ENCODE data around the gene RASA3.
A peak's percentile ranks its signal among the peaks of the same experiment; 100 is the strongest.

The RASA3 gene

GRCh38 chr13:114061744-114062143 is 70.7 kb downstream of the RASA3 start:
- H3K9me3 ChIP-seq: no peaks in the 10 kb centered on the region
- no peak overlapping the region; the same call in 1 of the 2 replicates for H3K27ac ChIP-seq
- no peaks in the 10 kb centered on the region for H3K27me3 ChIP-seq
- peaks cover 87% of the 10 kb centered on the region for H4K20me1 ChIP-seq
- H3K36me3 ChIP-seq: peaks cover 15% of the 10 kb centered on the region; the same call in 1 of the 2 replicates
- H3K4me2 ChIP-seq: peak overlapping the region; percentile 84
- peaks cover 100% of the 10 kb centered on the region for H3K4me1 ChIP-seq
- H3K9ac ChIP-seq: no peak overlapping the region
- no peak for TF ChIP-seq Cebpa-rat (IDR thresholded peaks at IDR 0.05)
- H3K4me3 ChIP-seq: no peak overlapping the region

- H3K4me3 ChIP-seq: peak overlapping the region; percentile 37; the same call in 1 of the 2 replicates
- H3K9me3 ChIP-seq: no peaks in the 10 kb centered on the region
- TF ChIP-seq Cebpa-rat (IDR thresholded peaks at IDR 0.05): no peak
- H3K4me2 ChIP-seq: peak overlapping the region; percentile 90
- H3K27me3 ChIP-seq: no peaks in the 10 kb centered on the region
- H3K27ac ChIP-seq: peak overlapping the region; percentile 83
- H3K4me1 ChIP-seq: peaks cover 100% of the 10 kb centered on the region
- peaks cover 87% of the 10 kb centered on the region for H4K20me1 ChIP-seq
- H3K36me3 ChIP-seq: peaks cover 16% of the 10 kb centered on the region; the same call in 1 of the 2 replicates
- H3K9ac ChIP-seq: peak overlapping the region; percentile 25
Measured at GRCh38 chr13:114061047-114061446, 71.4 kb downstream of the RASA3 start.

- Histone ChIP-seq H3K27me3 (no peaks in the 10 kb centered on the region), H3K9ac (peak overlapping the region; percentile 25), H3K9me3 (no peaks in the 10 kb centered on the region), H3K36me3 (peaks cover 25% of the 10 kb centered on the region), H3K27ac (peak overlapping the region; percentile 83), H3K4me1 (peaks cover 100% of the 10 kb centered on the region), H4K20me1 (peaks cover 87% of the 10 kb centered on the region), H3K4me3 (peak overlapping the region; percentile 37; the same call in 1 of the 2 replicates), H3K4me2 (peak overlapping the region; percentile 90)
- TF ChIP-seq Cebpa-rat (IDR thresholded peaks at IDR 0.05): no peak
Measured at GRCh38 chr13:114059946-114060860, 72.2 kb downstream of the RASA3 start.

- Histone ChIP-seq H3K9ac (peak overlapping the region; percentile 14; the same call in 1 of the 2 replicates), H4K20me1 (peaks cover 87% of the 10 kb centered on the region), H3K27ac (peak overlapping the region; percentile 83), H3K36me3 (peaks cover 31% of the 10 kb centered on the region), H3K4me1 (peaks cover 100% of the 10 kb centered on the region), H3K4me3 (no peak overlapping the region), H3K4me2 (peak overlapping the region; percentile 90), H3K27me3 (no peaks in the 10 kb centered on the region), H3K9me3 (no peaks in the 10 kb centered on the region)
- no peak for TF ChIP-seq Cebpa-rat (IDR thresholded peaks at IDR 0.05)
Measured at GRCh38 chr13:114059428-114059827, 73.0 kb downstream of the RASA3 start.

- Histone ChIP-seq H4K20me1 (peaks cover 94% of the 10 kb centered on the region), H3K36me3 (peaks cover 31% of the 10 kb centered on the region), H3K9me3 (no peaks in the 10 kb centered on the region), H3K4me3 (no peak overlapping the region; the same call in 1 of the 2 replicates), H3K27ac (peak overlapping the region; percentile 61; the same call in 1 of the 2 replicates), H3K27me3 (no peaks in the 10 kb centered on the region), H3K4me2 (peak overlapping the region; percentile 90), H3K4me1 (peaks cover 100% of the 10 kb centered on the region), H3K9ac (0 out of 2 replicates have a peak overlapping the region, but pooled peaks have one; percentile 69)
- no peak for TF ChIP-seq Cebpa-rat (IDR thresholded peaks at IDR 0.05)
Measured at GRCh38 chr13:114058051-114058867, 74.2 kb downstream of the RASA3 start.

GRCh38 chr13:114057166-114058050 is 75.0 kb downstream of the RASA3 start:
- Histone ChIP-seq H3K4me1 (peaks cover 100% of the 10 kb centered on the region), H3K36me3 (peaks cover 31% of the 10 kb centered on the region), H3K27me3 (no peaks in the 10 kb centered on the region), H3K9ac (peak overlapping the region; percentile 69), H3K4me2 (peak overlapping the region; percentile 90), H3K27ac (peak overlapping the region; percentile 61), H3K9me3 (no peaks in the 10 kb centered on the region), H4K20me1 (peaks cover 98% of the 10 kb centered on the region), H3K4me3 (peak overlapping the region; percentile 43)
- TF ChIP-seq Cebpa-rat (IDR thresholded peaks at IDR 0.05): no peak

- Histone ChIP-seq H3K27ac (peak overlapping the region; percentile 61), H3K4me2 (peak overlapping the region; percentile 90), H3K36me3 (peaks cover 31% of the 10 kb centered on the region), H3K27me3 (no peaks in the 10 kb centered on the region), H3K9ac (peak overlapping the region; percentile 69), H3K4me1 (peaks cover 99% of the 10 kb centered on the region), H3K4me3 (peak overlapping the region; percentile 43), H3K9me3 (no peaks in the 10 kb centered on the region), H4K20me1 (peaks cover 98% of the 10 kb centered on the region)
- no peak for TF ChIP-seq Cebpa-rat (IDR thresholded peaks at IDR 0.05)
Measured at GRCh38 chr13:114056205-114057013, 76.0 kb downstream of the RASA3 start.

- peak overlapping the region; percentile 90 for H3K4me2 ChIP-seq
Measured at GRCh38 chr13:114055766-114056165, 76.7 kb downstream of the RASA3 start.

More at GRCh38 chr13:114055766-114056165, 76.7 kb downstream of the RASA3 start:
- peaks cover 37% of the 10 kb centered on the region for H3K36me3 ChIP-seq
- no peaks in the 10 kb centered on the region for H3K27me3 ChIP-seq
- no peaks in the 10 kb centered on the region for H3K9me3 ChIP-seq
- peak overlapping the region; percentile 69; the same call in 1 of the 2 replicates for H3K9ac ChIP-seq
- TF ChIP-seq Cebpa-rat (IDR thresholded peaks at IDR 0.05): no peak
- H3K27ac ChIP-seq: peak overlapping the region; percentile 61
- peaks cover 92% of the 10 kb centered on the region for H3K4me1 ChIP-seq
- H4K20me1 ChIP-seq: peaks cover 99% of the 10 kb centered on the region
- H3K4me3 ChIP-seq: peak overlapping the region; percentile 43
